K562 (cell line): ENCODE data around the gene SFPQ. TPM values are rescaled to one million over a fixed set of nuclear protein-coding genes. Genes with fewer than 3 reads are reported as not detected.
A peak's percentile ranks its signal among the peaks of the same experiment; 100 is the strongest.

ENCODE experiments used
- ARID3B ChIP-seq: fragments of 250-450 bp; sonication (Bioruptor Pico); IDR thresholded peaks from 2 replicates; pipeline ENCODE4 v1.4.0; 2020; ENCODE audit warnings: borderline replicate concordance
- CBX1 ChIP-seq: sonication (generic); IDR thresholded peaks from 2 replicates; pipeline ENCODE4 v1.6.1; 2016; ENCODE audit warnings: antibody characterized with exemption, low read depth, mild to moderate bottlenecking
- COPS2 ChIP-seq: fragments of 450-650 bp; conservative IDR thresholded peaks from 2 replicates; pipeline ENCODE4 v1.6.1; 2016; ENCODE audit warnings: mild to moderate bottlenecking, moderate library complexity
- EHMT2 ChIP-seq: fragments of 450-650 bp; IDR thresholded peaks from 2 replicates; pipeline ENCODE4 v1.6.1; 2018; ENCODE audit warnings: antibody characterized with exemption
- GMEB1 ChIP-seq: fragments of 250-450 bp; sonication (Bioruptor Pico); IDR thresholded peaks from 2 replicates; pipeline ENCODE4 v1.4.0; 2020; ENCODE audit warnings: mild to moderate bottlenecking
- HDAC2 ChIP-seq: fragments of 450-650 bp; IDR thresholded peaks from 2 replicates; pipeline ENCODE4 v1.6.1; 2016; ENCODE audit warnings: mild to moderate bottlenecking
- NFATC3 ChIP-seq: fragments of 450-650 bp; IDR thresholded peaks from 2 replicates; pipeline ENCODE4 v1.6.1; 2017; ENCODE audit warnings: mild to moderate bottlenecking
- NKRF ChIP-seq: fragments of 450-650 bp; IDR thresholded peaks from 2 replicates; pipeline ENCODE4 v1.6.1; 2016; ENCODE audit warnings: borderline replicate concordance
- TAF1 ChIP-seq: IDR thresholded peaks from 2 replicates; pipeline ENCODE4 v1.6.1; 2011; ENCODE audit warnings: mild to moderate bottlenecking, low read length, moderate library complexity; ENCODE audit not compliant: insufficient read depth, control insufficient read depth, severe bottlenecking; ENCODE audit errors: extremely low read depth
- YBX1 ChIP-seq: fragments of 450-650 bp; IDR thresholded peaks from 2 replicates; pipeline ENCODE4 v1.7.1; 2016; ENCODE audit warnings: mild to moderate bottlenecking
- ZNF12 ChIP-seq: sonication (generic); formaldehyde crosslinking; IDR thresholded peaks from 2 replicates; pipeline ENCODE4 v1.4.0; 2020; ENCODE audit warnings: mild to moderate bottlenecking, missing genetic modification reagents
- ZNF174 ChIP-seq: fragments of 250-450 bp; sonication (Bioruptor Pico); IDR thresholded peaks from 2 replicates; pipeline ENCODE4 v1.4.0; 2020; ENCODE audit warnings: mild to moderate bottlenecking
- ZNF277 ChIP-seq: fragments of 250-450 bp; sonication (Bioruptor Pico); IDR thresholded peaks from 2 replicates; pipeline ENCODE4 v1.8.0; 2022; ENCODE audit warnings: inconsistent platforms, mild to moderate bottlenecking, moderate library complexity, borderline replicate concordance
- ZNF436 ChIP-seq: fragments of 250-450, 450-650 bp; sonication (Bioruptor Pico); formaldehyde crosslinking; IDR thresholded peaks from 2 replicates; pipeline ENCODE4 v1.7.0; 2020; ENCODE audit warnings: mild to moderate bottlenecking
- polyA plus RNA-seq, 8 experiments: library from polyadenylated mRNA; depleted of rRNA in 4 of 8; stranded (reverse) in 5 of 8; unstranded in 3 of 8; fragments of >200 nt; fragmentation: Nextera tagmentation in 2 of 8; fragmentation: Illumina TruSeq in 1 of 8; extraction: Ambion mirVana in 2 of 8; extraction: Trizol in 1 of 8; gene quantifications; 2 replicates each; pipeline versions ENCODE4 v1.2.1 to v1.2.3, GENCODE V29; 2011 to 2014; ENCODE audit warnings: inconsistent platforms in 1 of 8, missing spikeins in 1 of 8
- total RNA-seq, 7 experiments: library from RNA; depleted of rRNA in 6 of 7; stranded (reverse); fragments of >200 nt in 6 of 7; fragmentation: Illumina TruSeq in 2 of 7; extraction: Trizol in 2 of 7; gene quantifications; 2 replicates each; pipeline versions ENCODE4 v1.2.1 to v1.2.3, GENCODE V29; 2011 to 2021; ENCODE audit warnings: low replicate concordance in 1 of 7
- TF ChIP-seq, protein P1 (sequence below): fragments of 450-650 bp; formaldehyde crosslinking; IDR thresholded peaks from 2 replicates; pipeline ENCODE4 v1.4.0; 2020; ENCODE audit warnings: mild to moderate bottlenecking, moderate library complexity
- TF ChIP-seq, protein P2 (sequence below): sonication (generic); formaldehyde crosslinking; IDR thresholded peaks from 2 replicates; pipeline ENCODE4 v1.8.0; 2022; ENCODE audit warnings: missing genetic modification reagents, mild to moderate bottlenecking, borderline replicate concordance

The SFPQ gene
- total and polyA plus RNA-seq, 9 of the 15 experiments (the other 6 are each of a cell fraction or from before 2014, with no cell fraction given): 69.7 to 562 (median 399) TPM

- TF ChIP-seq NFATC3 (no peak), ARID3B (CRISPR knock-in tag) (no peak), ZNF174 (CRISPR knock-in tag) (no peak), ZNF436 (CRISPR knock-in tag) (no peak), EHMT2 (no peak), TAF1 (peak; percentile 99), ZNF277 (CRISPR knock-in tag) (no peak), HDAC2 (no peak), ZNF12 (CRISPR knock-in tag) (no peak; the same call in 1 of the 2 replicates), NKRF (peak; percentile 90), COPS2 (no peak), YBX1 (no peak), CBX1 (peak; percentile 62; the same call in 1 of the 2 replicates), GMEB1 (CRISPR knock-in tag) (no peak)
- TF ChIP-seq, protein P1, sequence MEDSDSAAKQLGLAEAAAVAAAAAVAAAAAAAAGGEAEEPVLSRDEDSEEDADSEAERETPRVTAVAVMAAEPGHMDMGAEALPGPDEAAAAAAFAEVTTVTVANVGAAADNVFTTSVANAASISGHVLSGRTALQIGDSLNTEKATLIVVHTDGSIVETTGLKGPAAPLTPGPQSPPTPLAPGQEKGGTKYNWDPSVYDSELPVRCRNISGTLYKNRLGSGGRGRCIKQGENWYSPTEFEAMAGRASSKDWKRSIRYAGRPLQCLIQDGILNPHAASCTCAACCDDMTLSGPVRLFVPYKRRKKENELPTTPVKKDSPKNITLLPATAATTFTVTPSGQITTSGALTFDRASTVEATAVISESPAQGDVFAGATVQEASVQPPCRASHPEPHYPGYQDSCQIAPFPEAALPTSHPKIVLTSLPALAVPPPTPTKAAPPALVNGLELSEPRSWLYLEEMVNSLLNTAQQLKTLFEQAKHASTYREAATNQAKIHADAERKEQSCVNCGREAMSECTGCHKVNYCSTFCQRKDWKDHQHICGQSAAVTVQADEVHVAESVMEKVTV (CRISPR knock-in tag): no peak
- TF ChIP-seq, protein P2, sequence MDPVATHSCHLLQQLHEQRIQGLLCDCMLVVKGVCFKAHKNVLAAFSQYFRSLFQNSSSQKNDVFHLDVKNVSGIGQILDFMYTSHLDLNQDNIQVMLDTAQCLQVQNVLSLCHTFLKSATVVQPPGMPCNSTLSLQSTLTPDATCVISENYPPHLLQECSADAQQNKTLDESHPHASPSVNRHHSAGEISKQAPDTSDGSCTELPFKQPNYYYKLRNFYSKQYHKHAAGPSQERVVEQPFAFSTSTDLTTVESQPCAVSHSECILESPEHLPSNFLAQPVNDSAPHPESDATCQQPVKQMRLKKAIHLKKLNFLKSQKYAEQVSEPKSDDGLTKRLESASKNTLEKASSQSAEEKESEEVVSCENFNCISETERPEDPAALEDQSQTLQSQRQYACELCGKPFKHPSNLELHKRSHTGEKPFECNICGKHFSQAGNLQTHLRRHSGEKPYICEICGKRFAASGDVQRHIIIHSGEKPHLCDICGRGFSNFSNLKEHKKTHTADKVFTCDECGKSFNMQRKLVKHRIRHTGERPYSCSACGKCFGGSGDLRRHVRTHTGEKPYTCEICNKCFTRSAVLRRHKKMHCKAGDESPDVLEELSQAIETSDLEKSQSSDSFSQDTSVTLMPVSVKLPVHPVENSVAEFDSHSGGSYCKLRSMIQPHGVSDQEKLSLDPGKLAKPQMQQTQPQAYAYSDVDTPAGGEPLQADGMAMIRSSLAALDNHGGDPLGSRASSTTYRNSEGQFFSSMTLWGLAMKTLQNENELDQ (CRISPR knock-in tag): peak; percentile 74; the same call in 1 of the 2 replicates
Observed at GRCh38 chr1:35192853-35193664, at the start of gene SFPQ (continued).
